Measurements from ENCODE around the gene PRSS56. TPM values are rescaled to one million over a fixed set of nuclear protein-coding genes. Genes with fewer than 3 reads are reported as not detected.

PRSS56 gene
- total and polyA plus RNA-seq, 2 of the 13 experiments (the other 11 are each of a cell fraction or from before 2014, with no cell fraction given) = not detected

DNA sequence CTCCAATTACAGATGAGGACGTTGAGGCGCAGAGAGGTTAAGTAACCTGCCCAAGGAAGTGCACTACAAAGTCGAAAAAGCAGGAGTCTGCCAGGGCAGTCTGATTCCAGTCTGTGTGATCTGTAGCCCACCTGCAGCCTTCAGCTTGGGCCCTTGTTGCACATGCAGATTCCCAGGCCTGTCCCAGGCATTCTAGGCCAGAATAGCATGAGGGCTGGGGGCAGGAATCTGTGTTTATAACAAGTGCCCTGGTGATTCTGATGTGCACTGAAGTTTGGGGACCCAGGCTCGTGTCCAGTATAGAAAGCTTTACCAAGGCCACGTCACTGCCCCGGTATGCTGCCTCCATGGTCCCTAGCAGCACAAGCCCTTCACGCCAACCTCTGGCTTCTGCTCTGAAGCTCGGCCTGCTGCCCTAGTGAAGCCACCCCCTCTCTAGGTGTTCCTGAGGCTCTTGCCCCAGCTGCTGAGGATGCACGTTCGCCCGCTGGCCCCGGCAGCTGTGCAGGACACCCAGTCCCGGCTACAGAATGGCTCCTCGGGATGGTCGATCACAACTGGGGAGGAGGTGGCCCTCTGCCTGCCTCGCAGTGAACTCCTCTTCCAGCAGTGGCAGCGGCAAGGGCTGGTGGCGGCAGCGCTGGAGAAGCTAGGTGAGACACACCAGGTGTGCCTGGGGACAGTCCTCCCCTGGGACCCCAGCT lies 23.9 kb downstream of the PRSS56 start (continued):
- TF ChIP-seq, protein P1, sequence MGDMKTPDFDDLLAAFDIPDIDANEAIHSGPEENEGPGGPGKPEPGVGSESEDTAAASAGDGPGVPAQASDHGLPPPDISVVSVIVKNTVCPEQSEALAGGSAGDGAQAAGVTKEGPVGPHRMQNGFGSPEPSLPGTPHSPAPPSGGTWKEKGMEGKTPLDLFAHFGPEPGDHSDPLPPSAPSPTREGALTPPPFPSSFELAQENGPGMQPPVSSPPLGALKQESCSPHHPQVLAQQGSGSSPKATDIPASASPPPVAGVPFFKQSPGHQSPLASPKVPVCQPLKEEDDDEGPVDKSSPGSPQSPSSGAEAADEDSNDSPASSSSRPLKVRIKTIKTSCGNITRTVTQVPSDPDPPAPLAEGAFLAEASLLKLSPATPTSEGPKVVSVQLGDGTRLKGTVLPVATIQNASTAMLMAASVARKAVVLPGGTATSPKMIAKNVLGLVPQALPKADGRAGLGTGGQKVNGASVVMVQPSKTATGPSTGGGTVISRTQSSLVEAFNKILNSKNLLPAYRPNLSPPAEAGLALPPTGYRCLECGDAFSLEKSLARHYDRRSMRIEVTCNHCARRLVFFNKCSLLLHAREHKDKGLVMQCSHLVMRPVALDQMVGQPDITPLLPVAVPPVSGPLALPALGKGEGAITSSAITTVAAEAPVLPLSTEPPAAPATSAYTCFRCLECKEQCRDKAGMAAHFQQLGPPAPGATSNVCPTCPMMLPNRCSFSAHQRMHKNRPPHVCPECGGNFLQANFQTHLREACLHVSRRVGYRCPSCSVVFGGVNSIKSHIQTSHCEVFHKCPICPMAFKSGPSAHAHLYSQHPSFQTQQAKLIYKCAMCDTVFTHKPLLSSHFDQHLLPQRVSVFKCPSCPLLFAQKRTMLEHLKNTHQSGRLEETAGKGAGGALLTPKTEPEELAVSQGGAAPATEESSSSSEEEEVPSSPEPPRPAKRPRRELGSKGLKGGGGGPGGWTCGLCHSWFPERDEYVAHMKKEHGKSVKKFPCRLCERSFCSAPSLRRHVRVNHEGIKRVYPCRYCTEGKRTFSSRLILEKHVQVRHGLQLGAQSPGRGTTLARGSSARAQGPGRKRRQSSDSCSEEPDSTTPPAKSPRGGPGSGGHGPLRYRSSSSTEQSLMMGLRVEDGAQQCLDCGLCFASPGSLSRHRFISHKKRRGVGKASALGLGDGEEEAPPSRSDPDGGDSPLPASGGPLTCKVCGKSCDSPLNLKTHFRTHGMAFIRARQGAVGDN (CRISPR knock-in tag; IDR thresholded peaks at IDR 0.05) = peak; percentile 37
- TF ChIP-seq ZNF749 (CRISPR knock-in tag; IDR thresholded peaks at IDR 0.05; ENCODE audit: borderline replicate concordance) (no peak), ZNF777 (CRISPR knock-in tag; IDR thresholded peaks at IDR 0.05) (no peak), RBAK (CRISPR knock-in tag; IDR thresholded peaks at IDR 0.05) (no peak), SAFB2 (CRISPR knock-in tag; IDR thresholded peaks at IDR 0.05; ENCODE audit: borderline replicate concordance, low read depth) (0 out of 2 replicates have a peak, but pooled peaks have one; percentile 43), ZBTB38 (CRISPR knock-in tag; IDR thresholded peaks at IDR 0.05) (0 out of 2 replicates have a peak, but pooled peaks have one; percentile 20), GATAD2A (CRISPR knock-in tag; IDR thresholded peaks at IDR 0.05) (no peak), ZNF7 (CRISPR knock-in tag; IDR thresholded peaks at IDR 0.05) (no peak), ZNF234 (CRISPR knock-in tag; conservative IDR thresholded peaks at IDR 0.05) (no peak), PPARG (CRISPR knock-in tag; conservative IDR thresholded peaks at IDR 0.05) (no peak)
- TF ChIP-seq, protein P2, sequence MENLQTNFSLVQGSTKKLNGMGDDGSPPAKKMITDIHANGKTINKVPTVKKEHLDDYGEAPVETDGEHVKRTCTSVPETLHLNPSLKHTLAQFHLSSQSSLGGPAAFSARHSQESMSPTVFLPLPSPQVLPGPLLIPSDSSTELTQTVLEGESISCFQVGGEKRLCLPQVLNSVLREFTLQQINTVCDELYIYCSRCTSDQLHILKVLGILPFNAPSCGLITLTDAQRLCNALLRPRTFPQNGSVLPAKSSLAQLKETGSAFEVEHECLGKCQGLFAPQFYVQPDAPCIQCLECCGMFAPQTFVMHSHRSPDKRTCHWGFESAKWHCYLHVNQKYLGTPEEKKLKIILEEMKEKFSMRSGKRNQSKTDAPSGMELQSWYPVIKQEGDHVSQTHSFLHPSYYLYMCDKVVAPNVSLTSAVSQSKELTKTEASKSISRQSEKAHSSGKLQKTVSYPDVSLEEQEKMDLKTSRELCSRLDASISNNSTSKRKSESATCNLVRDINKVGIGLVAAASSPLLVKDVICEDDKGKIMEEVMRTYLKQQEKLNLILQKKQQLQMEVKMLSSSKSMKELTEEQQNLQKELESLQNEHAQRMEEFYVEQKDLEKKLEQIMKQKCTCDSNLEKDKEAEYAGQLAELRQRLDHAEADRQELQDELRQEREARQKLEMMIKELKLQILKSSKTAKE (CRISPR knock-in tag; IDR thresholded peaks at IDR 0.05; ENCODE audit: borderline replicate concordance) = no peak
- TF ChIP-seq, protein P3, sequence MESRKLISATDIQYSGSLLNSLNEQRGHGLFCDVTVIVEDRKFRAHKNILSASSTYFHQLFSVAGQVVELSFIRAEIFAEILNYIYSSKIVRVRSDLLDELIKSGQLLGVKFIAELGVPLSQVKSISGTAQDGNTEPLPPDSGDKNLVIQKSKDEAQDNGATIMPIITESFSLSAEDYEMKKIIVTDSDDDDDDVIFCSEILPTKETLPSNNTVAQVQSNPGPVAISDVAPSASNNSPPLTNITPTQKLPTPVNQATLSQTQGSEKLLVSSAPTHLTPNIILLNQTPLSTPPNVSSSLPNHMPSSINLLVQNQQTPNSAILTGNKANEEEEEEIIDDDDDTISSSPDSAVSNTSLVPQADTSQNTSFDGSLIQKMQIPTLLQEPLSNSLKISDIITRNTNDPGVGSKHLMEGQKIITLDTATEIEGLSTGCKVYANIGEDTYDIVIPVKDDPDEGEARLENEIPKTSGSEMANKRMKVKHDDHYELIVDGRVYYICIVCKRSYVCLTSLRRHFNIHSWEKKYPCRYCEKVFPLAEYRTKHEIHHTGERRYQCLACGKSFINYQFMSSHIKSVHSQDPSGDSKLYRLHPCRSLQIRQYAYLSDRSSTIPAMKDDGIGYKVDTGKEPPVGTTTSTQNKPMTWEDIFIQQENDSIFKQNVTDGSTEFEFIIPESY (CRISPR knock-in tag; IDR thresholded peaks at IDR 0.05) = peak; percentile 31; the same call in 1 of the 2 replicates

Measured in HepG2 (cell line).